AML-193 (cell line): ENCODE results near the gene JAKMIP1.
"Not testable (repeated sequence)": the region's sequence is repeated elsewhere in the genome, so short reads cannot be mapped to it uniquely, and the experiment has no call there.

Source experiments
- DNase-seq, 2 experiments: peaks; one replicate each; lab custom pipeline; 2025; lab: John Stamatoyannopoulos, UW

The JAKMIP1 gene

DNA sequence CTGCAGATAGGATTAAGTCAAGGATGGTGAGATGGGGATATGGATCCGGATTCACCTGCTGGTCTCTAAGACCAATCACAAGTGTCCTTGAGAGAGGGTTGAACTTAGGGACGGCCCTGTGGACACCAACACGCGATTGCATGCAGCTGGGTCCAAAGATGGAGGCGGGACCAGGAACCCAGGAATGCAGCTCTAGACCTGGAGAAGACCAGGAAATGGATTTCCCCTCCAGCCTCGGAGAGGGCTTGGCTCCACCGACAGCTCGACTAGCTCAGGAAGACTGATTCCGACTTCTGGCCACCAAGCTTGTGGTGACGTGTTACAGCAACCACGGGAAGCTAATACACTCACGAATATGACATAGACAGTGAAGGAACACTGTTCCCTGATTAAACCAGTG, 186.8 kb downstream of the JAKMIP1 start:
- DNase-seq = no peak

DNA sequence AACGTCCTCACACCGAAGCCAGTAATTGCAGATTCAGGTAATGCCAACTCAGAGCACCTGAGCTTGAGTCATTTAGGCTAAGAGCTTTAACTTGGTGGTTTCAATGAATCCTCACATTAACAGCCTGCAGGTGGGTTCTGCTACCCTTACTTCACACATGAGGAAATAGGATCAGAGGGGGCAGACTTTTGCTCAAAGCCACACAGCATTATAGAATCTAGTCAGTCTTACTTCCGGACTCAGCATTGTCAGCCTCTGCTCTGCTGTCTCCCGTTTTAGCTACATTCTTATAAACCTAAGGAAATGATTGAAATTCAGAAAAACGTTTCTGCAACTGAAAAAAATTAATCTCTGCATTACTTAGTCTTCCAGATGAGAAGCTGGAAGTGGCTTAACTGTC, 188.1 kb downstream of the JAKMIP1 start:
- DNase-seq = no peak

DNA sequence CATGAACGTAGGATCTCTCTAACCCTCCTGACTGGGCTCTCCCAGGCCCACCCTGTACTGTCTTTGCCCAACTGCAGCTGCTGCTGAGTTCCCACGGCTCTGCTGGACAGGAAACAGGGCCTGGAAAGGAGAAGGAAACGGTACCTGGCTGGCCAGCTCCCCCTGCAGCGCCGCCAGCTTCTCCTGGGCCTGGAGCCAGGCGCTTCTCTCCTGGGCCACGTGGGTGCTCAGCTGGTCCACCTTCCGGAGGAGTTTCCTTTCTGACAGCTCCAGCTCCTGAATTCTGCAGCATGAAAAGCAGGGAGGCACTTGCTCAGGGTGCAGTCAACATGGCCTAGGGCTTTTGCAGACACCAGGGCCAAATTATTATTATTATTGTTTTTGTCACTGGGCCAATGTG, 188.7 kb downstream of the JAKMIP1 start:
- no peak for DNase-seq

DNA sequence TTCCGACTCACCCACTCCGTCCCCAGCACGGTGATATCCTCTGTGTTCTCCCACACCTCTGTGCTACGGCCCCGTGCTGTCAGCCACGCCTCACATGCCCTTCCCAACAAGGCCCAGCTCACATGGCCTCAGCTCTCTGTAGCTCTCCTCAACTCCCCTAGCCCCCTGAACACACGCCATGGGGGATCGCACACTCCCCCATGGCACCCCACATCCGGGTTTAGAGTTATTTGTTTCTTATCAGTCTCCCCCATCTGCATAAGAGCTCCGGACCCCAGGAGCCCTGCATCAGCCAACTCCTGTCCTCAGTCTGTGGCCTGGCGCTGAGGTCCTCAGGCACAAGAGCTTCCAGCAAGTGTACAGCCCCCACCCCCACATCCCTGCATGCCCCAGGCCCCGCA, 189.1 kb downstream of the JAKMIP1 start:
- no peak for DNase-seq

DNA sequence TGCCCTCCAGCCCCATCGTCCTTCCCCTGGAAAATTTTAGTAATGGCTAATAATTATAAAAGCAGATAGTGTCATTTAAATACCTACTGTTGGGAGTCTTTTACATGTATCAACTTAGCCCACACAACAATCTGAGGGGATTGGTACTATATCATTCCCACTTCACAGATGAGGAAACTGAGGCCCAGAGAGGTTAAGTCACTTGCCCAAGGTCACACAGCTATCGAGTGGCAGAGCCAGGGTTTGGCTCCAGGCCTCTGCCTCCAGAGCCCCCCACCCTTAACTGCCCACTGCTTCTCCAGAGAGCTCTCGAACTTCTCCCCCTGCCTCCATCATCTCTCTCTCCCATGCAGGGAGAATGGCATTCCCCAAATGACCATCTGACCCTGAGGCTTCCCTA, 189.6 kb downstream of the JAKMIP1 start:
- no peak for DNase-seq

DNA sequence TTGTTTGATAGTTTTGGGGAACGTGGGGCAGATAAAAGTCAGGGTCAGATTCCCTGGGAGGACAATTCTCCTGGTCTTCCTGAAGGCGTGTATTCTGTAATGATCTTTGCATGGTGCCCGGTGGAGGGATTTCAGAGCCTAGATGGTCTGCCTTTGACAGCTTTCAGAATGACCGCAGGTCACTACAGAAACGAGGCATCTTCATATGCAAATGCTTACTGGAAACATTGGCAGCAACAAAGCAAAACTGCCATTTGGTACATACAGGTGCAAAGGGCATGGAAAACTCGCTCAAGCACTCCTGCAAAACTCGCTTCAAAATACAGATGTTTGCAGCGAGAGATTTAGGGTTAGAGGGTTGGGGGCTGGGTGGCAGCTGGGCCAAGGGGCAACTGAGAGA, 190.9 kb downstream of the JAKMIP1 start:
- no peak for DNase-seq

DNA sequence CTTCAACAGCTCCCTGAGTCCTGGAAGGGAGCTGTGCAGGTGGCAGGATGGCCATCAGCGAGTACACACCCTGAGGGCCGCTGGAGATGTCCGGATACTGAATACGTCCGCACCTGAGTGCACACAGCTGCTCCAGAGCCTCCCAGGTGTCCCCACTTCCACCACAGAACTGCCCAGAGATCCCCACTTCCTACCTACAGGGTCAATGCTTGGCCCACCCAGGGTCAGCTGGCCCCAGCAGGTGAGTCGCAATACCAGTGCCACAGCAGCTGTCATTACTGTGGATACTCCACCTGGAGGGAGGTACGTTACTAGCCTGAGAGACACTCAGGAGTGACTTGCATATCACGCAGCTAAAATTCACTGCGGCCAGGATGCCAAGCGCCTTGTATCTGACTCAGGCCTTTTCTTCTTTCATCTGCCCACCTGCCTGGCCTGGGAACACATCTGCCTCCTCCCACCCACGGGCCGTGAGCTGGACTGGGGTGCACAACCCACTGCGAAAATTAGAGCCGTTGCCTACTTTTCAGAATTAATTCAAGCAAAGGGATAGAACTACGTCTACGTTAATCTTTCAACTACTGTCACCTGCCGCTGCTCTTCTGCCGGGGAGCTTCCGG, 191.5 kb downstream of the JAKMIP1 start:
- DNase-seq = no peak

DNA sequence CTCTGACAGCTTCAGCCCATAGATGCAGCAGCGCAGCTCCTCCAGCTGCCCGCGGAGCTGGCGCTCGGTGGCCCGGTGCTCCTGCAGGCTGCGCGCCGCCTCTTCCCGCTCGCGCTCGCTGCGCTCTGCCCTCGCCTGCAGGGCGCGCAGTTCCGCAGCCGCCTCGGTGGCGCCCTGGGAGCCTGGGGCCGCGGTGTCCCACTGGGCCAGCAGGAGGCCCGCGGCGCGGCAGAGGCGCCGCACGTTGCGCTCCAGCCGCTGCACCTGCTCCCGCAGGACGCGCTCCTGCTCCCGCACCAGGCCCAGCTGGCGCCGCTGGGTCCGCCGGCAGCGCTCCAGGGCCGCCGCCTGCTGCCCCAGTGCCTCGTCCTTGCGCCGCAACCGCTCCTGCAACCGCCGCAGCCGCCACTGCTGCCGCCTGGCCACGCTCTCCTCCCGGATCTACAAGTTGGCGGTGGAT, 192.2 kb downstream of the JAKMIP1 start:
- no peak for DNase-seq

DNA sequence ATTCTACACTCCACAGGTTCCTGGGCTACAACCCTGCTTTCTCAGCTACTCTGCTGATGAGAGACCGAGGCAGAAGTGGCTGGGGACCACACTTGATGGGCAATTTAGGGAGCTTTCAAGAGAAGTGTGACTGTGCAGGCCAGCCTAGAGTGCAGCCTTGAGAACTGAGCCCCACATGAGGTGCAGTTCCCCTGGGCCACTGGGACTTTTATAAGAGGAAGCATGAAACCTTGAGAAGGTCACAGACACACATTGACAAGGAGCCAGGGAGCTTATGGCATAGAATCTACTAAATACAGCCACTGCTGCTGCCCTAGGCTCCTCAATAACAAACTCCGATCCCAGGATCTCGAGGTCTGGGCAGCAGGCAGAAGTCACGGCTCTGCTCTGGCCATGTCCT, 195.2 kb downstream of the JAKMIP1 start:
- DNase-seq = no peak

DNA sequence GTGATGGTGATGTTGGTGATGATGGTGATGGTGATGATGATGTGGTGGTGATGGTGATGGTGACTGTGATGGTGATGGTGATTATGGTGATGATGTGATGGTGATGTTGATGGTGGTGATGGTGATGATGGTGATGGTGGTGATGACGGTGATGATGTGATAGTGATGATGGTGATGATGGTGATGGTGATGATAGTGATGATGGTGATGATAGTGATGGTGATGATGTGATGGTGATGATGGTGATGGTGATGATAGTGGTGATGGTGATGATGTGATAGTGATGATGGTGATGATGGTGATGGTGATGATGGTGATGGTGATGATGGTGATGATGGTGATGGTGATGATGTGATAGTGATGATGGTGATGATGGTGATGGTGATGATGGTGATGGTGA, 196.9 kb downstream of the JAKMIP1 start:
- not testable (repeated sequence) for DNase-seq

DNA sequence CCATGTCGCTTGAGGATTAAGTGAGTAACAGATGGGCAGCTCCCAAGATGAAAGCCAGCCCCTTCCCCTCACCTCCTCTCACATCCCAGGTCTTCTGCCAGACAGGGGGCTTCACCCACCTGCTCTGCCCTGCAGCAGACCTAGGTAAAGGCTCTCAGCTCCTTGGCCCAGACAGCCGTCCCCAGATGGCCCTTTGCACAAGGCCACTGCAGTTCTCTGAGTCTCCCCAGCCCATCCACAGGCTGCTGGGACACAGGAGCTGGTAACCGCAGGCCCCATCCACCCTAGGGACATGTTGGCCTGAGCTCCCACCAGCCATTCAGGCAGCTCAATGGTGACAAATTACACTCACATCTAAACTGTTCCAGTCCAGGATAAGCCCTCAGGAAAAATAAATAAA, 197.4 kb downstream of the JAKMIP1 start:
- DNase-seq = no peak

DNA sequence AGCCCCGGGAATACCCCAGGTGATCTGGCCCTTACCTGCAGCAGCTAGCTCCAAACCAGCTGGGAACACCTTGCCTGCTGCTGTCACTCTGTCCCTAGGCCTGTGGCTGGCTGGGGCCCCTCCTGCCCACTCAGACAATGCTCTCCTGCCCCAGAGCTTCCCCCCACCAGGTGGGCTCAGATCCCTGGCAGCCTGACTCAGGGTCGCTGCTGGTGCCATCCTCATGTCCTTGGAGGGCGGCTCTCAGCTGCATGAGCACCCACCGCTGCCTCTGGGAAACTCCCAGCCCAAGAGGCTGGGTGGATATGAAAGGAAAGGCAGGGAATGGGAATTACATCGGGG, 197.9 kb downstream of the JAKMIP1 start:
- no peak for DNase-seq

DNA sequence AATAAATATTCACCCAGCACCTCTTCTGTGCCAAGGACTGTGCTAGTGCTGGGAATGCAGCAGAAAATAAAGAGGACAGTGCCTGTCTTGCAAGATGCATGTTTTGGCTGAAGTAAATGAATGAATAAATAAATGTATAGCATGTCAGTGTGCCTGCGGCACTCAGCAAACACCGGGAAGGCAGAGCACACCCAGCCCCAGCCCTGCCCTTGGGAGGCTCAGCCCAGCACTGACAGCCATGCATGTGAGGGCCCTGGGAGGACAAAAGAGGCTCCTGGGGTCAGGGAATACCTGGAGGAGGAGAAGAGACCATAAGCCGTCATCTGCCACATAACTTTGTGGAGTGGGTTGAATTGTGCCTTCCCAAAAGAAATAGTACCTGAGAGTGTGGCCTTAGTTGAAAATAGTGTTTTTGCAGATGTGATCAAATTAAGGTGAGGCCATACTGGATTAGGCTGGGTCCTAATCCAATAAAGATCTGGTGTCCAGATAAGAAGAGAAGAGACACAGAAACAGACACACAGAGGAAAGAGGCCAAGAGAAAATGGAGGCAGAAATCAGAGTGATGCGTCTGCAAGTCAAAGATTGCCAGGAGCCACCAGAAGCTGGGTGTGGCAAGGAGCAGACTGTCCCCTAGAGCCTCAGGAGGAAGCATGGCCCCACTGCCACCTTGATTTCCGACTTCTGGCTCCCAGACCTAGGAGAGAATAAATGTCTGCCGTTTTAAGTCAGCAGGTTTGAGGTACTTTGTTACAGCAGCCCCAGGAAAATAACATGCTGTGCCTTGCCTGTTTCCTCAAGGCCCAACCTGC, 198.5 kb downstream of the JAKMIP1 start:
- no peak for DNase-seq

DNA sequence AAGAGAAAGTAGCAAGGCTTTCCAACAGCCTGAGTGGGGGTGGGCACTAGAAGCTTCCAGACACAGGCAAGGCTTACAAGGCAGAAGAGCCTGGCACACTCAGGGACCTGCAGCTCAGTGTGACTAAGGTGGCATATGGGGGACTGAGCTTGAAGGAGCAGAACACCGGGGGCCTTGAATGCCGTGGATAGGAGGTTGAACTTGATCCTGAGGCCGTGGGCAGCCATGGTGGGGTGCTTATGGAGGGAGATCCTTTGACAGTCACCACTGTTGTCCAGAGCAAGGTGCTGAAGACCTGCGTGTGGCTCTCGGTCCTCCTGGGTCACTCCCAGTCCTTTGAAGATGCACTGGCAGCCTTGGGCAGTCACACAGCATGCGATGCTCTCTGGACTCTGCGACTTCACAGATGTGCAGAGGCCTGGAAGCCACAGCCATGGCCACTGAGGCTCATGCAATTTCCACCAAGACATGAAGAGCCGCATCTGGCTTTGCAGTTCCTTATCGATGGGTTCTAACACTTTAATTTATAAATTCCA, 200.5 kb downstream of the JAKMIP1 start:
- DNase-seq = no peak

DNA sequence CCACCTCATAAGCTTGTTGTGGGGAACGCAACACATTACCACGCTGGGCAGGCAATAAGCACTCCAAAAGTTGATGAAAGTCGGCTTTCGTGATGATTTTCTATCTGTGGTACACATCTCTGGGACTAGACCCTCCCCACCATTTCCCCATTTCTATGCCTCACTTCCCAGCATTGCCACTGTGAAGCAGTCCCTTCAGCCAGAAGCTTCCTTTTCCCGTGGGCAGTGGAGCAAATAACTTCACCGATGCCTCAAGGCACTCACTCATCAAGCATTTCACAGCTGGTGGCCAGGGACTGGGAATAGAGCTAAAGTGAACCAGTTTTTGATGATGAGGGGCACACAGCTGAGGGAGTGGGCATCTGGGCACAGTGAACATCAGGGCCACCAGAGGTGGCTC, 201.0 kb downstream of the JAKMIP1 start:
- DNase-seq = no peak

DNA sequence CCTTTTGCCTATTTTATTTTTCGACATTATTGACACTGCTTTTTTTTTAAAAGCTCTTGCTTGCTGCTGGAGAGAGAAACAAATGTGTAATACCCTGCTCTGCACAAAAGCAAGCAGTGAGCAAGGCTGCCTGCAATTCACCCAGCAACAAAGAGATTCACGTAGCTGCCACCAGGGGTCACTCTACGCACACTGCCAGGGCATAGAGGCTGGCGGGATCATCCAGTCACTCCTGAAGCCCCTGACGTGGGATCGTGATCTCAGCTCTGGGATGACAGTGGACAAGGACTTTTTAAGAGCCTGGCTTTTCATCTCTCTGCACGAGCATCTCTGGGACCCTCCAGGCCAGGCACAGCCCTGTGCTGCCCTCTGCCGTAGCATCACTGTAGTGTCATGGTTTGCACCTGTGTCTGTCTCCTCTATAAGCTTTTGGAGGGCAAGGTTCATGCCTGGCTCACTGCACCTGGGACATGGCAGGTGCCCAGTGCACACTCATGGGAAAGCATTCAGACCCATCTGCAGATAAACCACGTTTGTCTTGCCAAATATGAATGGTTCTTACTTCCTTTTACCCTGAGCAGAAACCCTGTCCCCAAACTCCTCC, 201.9 kb downstream of the JAKMIP1 start:
- DNase-seq = peak; percentile 29

DNA sequence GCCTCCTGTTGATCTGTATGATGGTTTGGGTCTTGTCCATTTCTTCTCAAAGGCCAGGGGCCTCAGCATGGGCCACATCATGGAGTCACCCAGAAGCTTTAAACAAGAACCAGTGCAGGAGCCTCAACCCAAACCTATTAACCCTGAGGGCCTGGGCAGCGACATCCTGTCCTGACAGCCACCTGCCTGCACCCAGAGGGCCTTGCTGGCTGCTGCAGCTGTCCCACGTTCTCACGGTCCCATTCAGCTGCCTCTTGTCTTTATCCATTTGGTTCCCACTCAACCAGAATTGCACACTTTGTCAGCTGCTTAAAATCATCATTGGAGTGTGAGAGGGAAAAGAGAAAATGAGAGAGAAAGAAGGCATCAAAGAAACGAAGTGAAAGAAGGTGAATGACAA, 203.7 kb downstream of the JAKMIP1 start:
- DNase-seq = no peak

DNA sequence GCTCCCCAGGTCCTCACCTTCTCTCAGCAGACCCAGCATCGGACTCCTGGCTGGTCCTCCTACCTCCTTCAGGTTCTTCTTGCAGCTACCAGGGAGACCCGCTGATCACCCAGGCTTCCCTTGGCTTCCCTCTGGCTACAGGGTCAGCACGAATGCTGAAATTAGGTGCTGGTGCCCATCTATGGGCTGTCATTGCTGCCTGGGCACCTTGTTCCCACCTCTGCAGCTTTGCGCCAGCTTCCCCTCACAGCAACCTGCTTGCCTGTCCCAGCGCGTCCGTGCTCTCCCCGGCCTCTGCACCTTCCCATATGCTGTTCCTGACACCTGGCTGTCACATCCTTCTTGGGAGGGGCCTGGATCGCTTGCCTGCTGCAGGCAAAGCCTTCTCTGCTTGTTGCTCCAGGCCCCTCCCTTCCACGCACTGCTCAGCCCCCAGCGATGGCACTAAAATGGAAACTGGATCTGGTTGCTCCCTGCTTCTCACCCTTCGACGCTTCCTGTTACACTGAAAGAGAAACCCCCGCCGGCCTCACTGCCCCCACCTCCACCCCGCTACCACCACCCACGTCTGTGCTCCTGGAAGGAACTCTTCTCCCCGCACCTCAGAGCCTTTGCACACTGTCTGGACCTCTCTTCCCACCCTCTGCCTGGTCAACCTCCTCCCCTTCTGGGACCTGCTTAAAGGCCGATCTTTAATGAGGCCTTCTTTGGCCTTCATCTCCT, 204.3 kb downstream of the JAKMIP1 start:
- no peak for DNase-seq

DNA sequence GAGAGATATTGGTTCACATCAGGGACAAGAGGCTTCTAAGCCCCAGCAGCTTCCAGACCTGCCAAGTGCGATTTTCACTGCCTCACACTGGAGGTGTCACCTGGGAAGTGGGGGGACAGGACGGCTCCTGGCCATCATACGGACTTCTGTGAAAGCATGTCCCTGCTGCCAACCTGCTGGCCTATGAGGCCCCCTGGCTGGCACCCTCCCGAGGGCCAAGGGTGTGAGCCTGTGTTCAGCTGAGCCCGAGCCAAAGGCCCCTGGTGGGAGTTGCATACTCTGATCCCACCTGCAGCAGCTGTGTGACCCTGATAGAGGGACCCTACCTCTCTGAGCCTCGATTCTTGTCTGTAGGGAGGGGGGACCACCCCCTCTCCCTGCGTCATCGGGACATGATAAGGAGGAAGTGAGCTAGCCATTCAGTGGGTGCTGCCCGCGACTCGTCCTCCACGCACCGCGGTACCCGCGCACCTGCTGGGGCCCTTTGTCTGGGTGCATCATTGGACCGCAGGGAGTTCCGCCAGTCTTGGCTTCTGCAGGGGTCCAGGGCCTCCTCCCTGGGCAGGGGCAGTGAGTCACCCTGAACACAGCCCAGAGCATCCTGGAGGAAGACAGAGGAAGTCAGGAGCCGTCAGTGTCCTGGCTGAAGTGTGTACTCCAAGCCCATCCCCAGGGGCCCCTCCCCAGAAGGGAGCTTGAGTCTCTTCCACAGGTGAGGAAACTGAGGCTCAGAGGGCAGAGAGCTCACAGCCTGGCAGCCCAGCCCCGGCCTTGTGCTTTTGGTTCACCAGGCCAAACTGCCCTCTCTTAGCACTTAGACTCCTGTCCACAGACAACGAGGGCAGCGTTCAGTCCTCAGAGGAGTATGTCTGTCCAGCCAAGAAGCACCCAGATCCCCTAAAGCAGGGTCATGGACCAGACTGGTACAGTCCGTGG, 206.2 kb downstream of the JAKMIP1 start:
- no peak for DNase-seq

DNA sequence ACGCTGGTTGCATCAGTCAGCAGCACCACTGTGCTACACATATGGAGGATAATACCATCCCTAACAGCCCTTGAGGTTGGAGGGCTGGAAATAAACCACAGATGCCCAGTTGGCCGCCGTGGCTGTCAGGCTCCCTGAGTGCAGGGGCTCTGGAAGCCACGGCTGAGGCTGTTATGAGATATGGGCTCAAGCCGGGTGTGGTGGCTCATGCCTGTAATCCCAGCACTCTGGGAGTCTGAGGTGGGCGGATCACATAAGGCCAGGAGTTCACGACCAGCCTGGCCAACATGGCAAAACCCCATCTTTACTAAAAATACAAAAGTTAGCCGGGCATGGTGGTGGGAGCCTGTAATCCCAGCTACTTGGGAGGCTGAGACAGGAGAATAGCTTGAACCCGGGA, 207.0 kb downstream of the JAKMIP1 start:
- not testable (repeated sequence) for DNase-seq

DNA sequence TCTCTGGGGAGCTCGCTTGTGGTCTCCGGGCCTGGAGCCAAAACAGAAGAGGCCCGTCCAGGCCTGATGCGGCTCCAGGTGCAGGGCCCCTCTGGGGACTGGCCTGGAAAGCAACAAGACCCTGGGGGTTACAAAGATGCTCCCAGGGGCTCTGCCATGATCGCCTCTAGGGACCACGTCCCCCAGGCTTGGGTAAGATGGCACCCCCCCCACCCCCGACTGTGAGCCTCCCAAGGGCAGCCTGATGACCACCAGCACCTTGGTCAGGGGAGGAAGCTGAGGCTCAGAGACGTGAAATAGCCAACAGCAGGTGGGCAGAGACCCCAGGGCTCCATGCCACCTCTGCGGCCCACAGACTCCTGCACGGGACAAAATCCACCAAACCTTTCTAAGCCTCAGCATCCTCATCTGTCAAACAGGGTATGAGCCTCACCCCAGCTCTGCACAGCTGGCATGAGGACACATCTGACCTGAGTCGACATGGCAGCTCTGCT, 207.5 kb downstream of the JAKMIP1 start:
- no peak for DNase-seq
